Choroid plexus epithelial cell (primary cell): ENCODE measurements around the gene SFRP5.

Experiments
- DNase-seq: peaks from one replicate; pipeline ENCODE4 v3.0.0-alpha.2; 2010; ENCODE audit warnings: low read depth
- H3K4me3 ChIP-seq: 2 replicates; pipeline ENCODE4 v1.5.1; 2011; ENCODE audit warnings: low read depth, mild to moderate bottlenecking, control low read depth, low read length, moderate library complexity
- CTCF ChIP-seq: conservative IDR thresholded peaks from 2 replicates; pipeline ENCODE4 v1.5.1; 2011; ENCODE audit warnings: low read depth, mild to moderate bottlenecking, control low read depth, inconsistent platforms, low read length, moderate library complexity

Gene SFRP5

GRCh38 chr10:97771913-97772823 lies at the start of gene SFRP5:
Gene SFRP5 (minus strand): TSS chr10:97771999. CDS start chr10:97771833, 166 bp downstream.
- peak within 1 kb of the TSS; percentile 24 for H3K4me3 ChIP-seq
- no peak for DNase-seq
- TF ChIP-seq CTCF = no peak

GRCh38 chr10:97820096-97820704 lies 48.4 kb upstream of the SFRP5 start:
- DNase-seq = no peak
- H3K4me3 ChIP-seq = no peak overlapping the region
- TF ChIP-seq CTCF = no peak

GRCh38 chr10:97818572-97818971 lies 46.8 kb upstream of the SFRP5 start:
- no peak overlapping the region for H3K4me3 ChIP-seq
- no peak for DNase-seq
- no peak for TF ChIP-seq CTCF

GRCh38 chr10:97816609-97817008 lies 44.8 kb upstream of the SFRP5 start:
- no peak for DNase-seq
- H3K4me3 ChIP-seq = no peak overlapping the region
- TF ChIP-seq CTCF = no peak

- H3K4me3 ChIP-seq = no peak overlapping the region
- no peak for TF ChIP-seq CTCF
- DNase-seq = no peak
Observed at GRCh38 chr10:97814996-97815395, 43.2 kb upstream of the SFRP5 start.

GRCh38 chr10:97813311-97813710 lies 41.5 kb upstream of the SFRP5 start:
- DNase-seq = no peak
- TF ChIP-seq CTCF = no peak
- H3K4me3 ChIP-seq = no peak overlapping the region
